Measurements from ENCODE around the gene PTGER2.

The PTGER2 gene

DNA sequence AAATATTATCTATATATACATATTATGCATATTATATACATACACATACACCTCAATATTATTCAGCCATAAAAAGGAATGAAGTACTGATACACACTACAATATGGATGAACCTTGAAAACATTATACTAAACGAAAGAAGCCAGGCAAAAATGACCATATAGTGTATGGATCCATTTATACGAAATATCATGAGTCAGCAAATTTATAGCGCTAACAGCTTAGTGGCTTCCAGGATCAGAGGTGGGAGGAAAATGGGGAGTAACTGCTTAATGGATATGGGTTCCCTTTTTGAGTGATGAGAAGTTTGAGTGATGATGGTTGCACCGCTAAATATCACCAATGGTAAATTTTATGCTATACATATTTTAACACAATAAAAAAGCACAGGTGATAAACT lies 32.7 kb downstream of the PTGER2 start:
- DNase-seq (no peak), ATAC-seq (no peak)
- H3K4me3 Mint-ChIP-seq, result no peak overlapping the region
- peaks cover 31% of the 10 kb centered on the region for H3K4me1 Mint-ChIP-seq
- H3K27me3 Mint-ChIP-seq, result no peaks in the 10 kb centered on the region
- no peak overlapping the region for H3K27ac Mint-ChIP-seq
- H3K9me3 Mint-ChIP-seq, result peaks cover 0 to 5% of the 10 kb centered on the region in 2 donors

DNA sequence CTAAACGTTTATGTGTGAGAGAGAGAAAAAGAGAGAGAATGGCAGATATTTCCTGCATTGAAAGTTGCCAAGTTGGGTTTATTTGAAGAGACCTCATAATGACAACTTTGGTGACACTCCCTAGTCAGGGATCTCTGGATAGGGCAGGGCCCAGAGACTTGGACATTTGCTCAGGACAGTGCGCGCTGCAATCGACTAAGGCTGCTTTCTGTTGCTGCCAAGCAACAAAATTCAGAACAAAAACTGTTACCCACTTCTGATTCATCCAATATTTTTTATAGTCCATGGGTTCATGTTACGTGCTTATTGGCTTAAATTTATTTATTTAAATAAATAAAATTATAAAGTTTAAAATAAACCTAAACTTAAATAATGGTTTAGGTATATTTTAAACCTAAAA lies 34.2 kb downstream of the PTGER2 start:
- ATAC-seq (no peak), DNase-seq (no peak)
- Mint-ChIP-seq H3K4me1 (peaks cover 46% of the 10 kb centered on the region), H3K9me3 (peaks cover 0 to 5% of the 10 kb centered on the region in 2 donors), H3K27ac (no peak overlapping the region), H3K4me3 (no peak overlapping the region), H3K27me3 (no peaks in the 10 kb centered on the region)

DNA sequence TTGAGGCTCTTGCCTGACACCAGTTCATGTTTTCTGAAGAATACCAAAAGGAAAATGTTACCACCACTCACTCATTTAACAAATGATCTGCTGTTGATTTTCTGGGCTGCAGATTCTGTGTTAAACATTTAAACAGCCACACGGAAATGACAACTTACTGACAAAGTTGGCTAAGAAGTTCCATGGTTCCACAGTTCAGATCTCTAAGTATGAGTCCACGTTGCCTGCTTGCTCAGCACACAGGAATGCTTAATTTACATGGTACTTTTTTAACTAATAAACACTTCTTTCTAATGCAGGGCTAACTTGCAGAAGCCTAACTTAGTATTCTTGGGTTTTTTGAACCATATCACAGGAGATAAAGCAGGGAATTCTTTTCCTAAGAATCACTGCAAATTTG lies 34.7 kb downstream of the PTGER2 start:
- DNase-seq (no peak), ATAC-seq (no peak)
- Mint-ChIP-seq H3K27ac (no peak overlapping the region), H3K4me1 (peaks cover 51% of the 10 kb centered on the region), H3K9me3 (peaks cover 0 to 5% of the 10 kb centered on the region in 2 donors), H3K4me3 (no peak overlapping the region), H3K27me3 (no peaks in the 10 kb centered on the region)

DNA sequence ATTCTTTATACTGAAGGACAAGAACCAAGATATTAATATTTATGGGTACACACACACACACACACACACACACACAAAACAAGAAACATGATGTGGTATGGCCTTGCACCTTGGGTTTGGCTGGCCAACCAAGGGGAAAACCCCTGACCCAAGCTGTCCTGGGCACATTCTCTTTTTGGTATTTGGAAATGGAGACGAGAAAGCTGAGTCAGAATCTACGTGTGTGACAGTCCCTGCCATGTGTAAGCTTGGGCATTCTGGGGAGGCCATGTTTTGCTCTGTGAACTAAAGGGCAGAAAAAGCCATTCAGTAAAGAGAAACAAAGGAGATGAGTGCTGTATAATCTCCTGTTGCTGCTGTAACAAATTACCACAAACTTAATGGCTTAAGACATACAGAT lies 35.6 kb downstream of the PTGER2 start:
- no peak overlapping the region for H3K27ac Mint-ChIP-seq
- peaks cover 0 to 5% of the 10 kb centered on the region in 2 donors for H3K9me3 Mint-ChIP-seq
- DNase-seq, result peak in 1 of 2 donors; percentile 47
- H3K27me3 Mint-ChIP-seq, result no peaks in the 10 kb centered on the region
- peak; percentile 41 for ATAC-seq
- H3K4me3 Mint-ChIP-seq, result no peak overlapping the region
- H3K4me1 Mint-ChIP-seq, result peaks cover 61% of the 10 kb centered on the region

DNA sequence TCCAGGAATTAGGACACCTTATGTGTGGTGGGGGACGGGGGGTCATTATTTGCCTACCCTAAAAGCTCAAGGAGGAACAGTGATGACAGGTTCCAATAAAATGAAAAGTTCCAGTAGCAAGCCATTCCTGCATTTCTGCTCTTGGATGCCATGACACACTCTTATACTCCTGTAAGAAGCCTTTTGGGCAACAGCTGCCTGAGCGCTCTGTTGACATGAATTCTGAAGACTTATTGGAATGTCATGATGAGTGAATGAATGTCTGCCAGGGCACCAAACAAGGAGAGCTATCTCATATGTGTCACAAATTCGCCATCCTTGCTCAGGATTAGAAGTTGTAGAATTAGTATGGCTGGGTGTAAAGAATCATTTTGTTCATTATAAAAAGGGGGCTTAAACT lies 36.3 kb downstream of the PTGER2 start:
- peak overlapping the region in 1 of 2 donors; percentile 15 for H3K4me3 Mint-ChIP-seq
- H3K27ac Mint-ChIP-seq, result peak overlapping the region in 1 of 2 donors; percentile 22
- no peak for ATAC-seq
- H3K9me3 Mint-ChIP-seq, result no peaks in the 10 kb centered on the region
- DNase-seq, result no peak
- no peaks in the 10 kb centered on the region for H3K27me3 Mint-ChIP-seq
- H3K4me1 Mint-ChIP-seq, result peaks cover 68% of the 10 kb centered on the region

DNA sequence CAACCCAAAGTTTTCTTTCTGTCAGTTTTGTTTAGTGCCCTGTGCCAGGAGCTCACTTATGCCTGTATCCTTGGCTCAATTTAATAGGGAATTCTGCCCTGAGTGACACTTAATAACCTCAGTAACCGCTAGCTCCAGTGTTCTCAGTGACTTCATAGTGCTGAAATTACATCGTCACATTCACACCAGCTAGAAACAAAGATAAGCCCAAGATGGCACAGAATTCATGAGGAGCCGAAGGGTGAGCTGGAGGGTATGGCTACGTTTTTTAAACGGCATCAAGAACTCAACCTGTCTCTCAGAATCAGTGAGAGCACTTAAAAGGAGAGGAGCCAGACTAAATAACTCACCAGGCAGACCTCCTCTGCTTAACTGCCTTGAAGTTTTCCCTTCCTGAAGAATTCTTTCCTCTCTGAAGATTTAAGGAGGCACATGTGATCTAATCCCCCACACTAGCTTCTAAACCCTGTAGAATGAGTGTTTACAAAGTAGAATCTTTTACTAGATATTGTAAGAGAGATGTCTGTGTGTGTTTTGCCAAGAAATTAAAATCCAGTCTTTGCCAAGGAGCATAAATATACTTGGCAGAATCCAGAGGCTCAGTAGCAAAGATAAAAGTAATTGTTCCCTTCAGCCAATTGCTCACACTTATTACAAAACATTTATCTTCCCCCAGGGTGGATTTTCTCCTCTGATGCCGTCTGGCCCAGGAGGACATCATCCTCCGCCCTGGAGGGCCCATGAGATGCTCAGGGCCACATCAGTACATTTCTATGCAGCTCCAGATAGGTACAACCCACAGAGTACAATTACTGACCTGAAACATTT lies 37.3 kb downstream of the PTGER2 start:
- Mint-ChIP-seq H3K27ac (peak overlapping the region; percentile 81 to 99), H3K4me1 (peaks cover 75% of the 10 kb centered on the region), H3K27me3 (no peaks in the 10 kb centered on the region), H3K9me3 (peaks cover 0 to 5% of the 10 kb centered on the region in 2 donors), H3K4me3 (peak overlapping the region; percentile 79 to 82)
- ATAC-seq, result peak; percentile 80
- DNase-seq, result peak in 1 of 2 donors; percentile 26

DNA sequence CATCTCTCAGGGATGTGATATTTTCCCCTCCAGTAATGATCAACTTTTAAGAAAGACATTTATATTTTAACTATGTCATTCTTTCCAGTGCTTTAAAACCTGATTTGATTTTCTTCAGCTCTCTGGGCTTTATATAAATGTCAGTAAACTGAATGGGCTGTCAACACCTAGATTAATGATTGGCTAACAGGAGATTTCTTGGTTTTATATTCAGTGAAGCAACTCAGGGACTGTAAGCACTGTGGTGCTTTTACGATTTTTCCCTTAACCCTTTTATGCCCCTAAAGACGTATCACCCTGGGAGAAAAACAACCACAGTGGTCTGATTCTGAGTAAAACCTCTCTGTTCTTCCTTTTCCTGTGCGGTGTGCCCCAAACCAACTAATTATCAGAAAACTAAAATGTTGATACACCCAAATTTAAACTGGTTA lies 38.0 kb downstream of the PTGER2 start:
- peak overlapping the region; percentile 79 to 82 for H3K4me3 Mint-ChIP-seq
- peak overlapping the region; percentile 81 to 99 for H3K27ac Mint-ChIP-seq
- H3K9me3 Mint-ChIP-seq, result peaks cover 0 to 5% of the 10 kb centered on the region in 2 donors
- ATAC-seq (peak; percentile 97), DNase-seq (peak; percentile 55 to 68)
- peaks cover 75% of the 10 kb centered on the region for H3K4me1 Mint-ChIP-seq
- no peaks in the 10 kb centered on the region for H3K27me3 Mint-ChIP-seq

DNA sequence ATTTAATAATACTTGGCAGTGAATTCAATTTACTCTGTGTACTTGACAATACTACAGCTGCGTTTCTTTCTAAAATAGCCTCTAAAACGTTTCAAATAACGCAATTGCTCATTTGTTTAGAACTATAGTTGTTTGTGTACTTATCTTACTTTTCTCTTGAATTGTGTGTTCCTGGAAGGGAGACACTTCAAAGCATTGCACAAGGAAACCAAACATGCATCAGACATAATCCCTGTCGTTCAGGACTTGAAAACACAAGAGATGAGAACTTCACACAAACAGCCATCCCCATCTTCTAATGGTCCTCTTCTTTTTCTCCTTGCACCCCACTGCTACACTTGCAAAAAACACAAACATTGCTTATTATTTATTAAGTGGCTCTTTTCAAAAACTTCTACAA lies 38.5 kb downstream of the PTGER2 start:
- H3K27ac Mint-ChIP-seq, result peak overlapping the region; percentile 94 to 96
- H3K4me1 Mint-ChIP-seq, result peaks cover 75% of the 10 kb centered on the region
- ATAC-seq (peak; percentile 42), DNase-seq (no peak)
- H3K27me3 Mint-ChIP-seq, result no peaks in the 10 kb centered on the region
- peak overlapping the region; percentile 79 to 82 for H3K4me3 Mint-ChIP-seq
- H3K9me3 Mint-ChIP-seq, result peaks cover 0 to 5% of the 10 kb centered on the region in 2 donors

DNA sequence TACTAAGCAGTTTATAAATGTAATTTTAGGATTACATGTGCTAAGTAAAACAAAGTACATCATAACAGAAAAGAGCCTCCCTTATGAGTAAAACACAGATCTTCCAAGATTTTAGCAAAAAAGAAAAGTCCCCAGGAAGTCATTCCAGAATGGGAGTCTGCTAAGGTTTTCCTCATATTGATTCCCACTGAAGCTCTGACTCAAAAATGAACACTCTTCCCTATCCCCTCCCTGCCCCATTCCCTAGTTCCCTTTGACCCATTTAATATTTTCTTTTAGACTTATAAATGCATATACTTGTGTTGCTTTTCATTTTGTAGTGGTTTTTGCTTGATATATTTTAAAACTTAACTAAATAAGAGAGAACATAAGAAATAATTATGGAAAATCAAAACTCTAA lies 40.1 kb downstream of the PTGER2 start:
- ATAC-seq, result no peak
- H3K27ac Mint-ChIP-seq, result no peak overlapping the region
- H3K27me3 Mint-ChIP-seq, result no peaks in the 10 kb centered on the region
- peaks cover 0 to 5% of the 10 kb centered on the region in 2 donors for H3K9me3 Mint-ChIP-seq
- peaks cover 69% of the 10 kb centered on the region for H3K4me1 Mint-ChIP-seq
- H3K4me3 Mint-ChIP-seq, result no peak overlapping the region
- no peak for DNase-seq

DNA sequence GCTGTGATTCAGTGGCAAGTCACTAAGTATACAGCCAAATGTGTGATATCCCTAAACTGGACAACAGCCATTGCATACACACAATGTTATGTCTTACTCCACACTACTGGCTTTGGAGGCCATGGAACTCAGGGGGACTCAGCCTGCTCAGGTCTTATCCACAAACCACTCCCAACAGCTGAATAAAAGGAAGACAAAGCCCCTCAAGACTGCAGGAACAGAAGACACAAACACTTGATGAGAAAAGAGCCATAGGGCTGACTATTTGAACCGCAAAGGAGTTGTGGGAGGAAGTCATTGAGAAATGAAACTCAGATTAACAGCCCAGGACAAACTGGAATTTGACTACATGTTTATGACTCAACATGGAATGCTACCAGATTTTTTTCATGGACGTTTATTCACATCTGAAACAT lies 40.9 kb downstream of the PTGER2 start:
- H3K9me3 Mint-ChIP-seq, result peaks cover 0 to 5% of the 10 kb centered on the region in 2 donors
- DNase-seq (no peak), ATAC-seq (no peak)
- no peaks in the 10 kb centered on the region for H3K27me3 Mint-ChIP-seq
- no peak overlapping the region for H3K27ac Mint-ChIP-seq
- H3K4me3 Mint-ChIP-seq, result no peak overlapping the region
- H3K4me1 Mint-ChIP-seq, result peaks cover 68% of the 10 kb centered on the region

DNA sequence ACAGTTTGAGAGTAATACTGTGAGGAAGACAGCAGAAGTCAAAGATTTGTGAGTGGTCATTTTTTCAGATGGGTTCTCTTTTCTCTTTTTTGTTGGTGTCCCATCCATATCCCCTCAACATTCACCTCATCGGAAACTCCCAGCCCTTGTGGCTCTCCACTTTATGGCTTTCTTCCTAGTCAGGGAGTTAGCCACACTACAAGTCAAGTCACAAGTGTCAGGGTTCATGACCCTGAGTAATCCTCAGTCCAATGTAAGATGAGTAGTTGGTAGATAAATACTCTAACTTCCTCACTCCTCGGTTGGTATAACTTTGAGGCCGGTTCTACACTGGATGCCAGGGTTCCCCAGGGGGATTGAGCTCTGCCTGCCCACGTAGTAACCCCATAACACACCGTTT lies 41.4 kb downstream of the PTGER2 start:
- Mint-ChIP-seq H3K9me3 (peaks cover 0 to 5% of the 10 kb centered on the region in 2 donors), H3K4me3 (no peak overlapping the region), H3K27me3 (no peaks in the 10 kb centered on the region), H3K4me1 (peaks cover 68% of the 10 kb centered on the region), H3K27ac (no peak overlapping the region)
- ATAC-seq (no peak), DNase-seq (no peak)

DNA sequence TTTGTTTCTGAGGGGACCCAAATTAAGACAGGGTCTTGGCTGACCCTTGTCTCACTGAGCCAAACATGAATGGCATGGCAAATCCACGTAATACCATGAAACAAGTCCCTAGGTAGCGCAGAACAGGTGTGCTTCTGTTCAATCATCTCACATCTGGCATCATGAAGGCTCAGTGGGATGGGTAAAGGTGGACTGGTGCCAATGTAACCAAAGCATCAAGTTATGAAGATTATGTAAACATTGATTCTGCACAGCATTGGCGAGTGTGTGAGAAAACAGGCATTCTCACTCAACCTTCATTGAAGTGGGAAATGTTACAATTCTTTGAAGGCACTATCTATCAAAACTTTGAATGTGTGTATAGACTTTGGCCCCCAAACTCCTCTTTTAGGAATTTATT lies 41.9 kb downstream of the PTGER2 start:
- Mint-ChIP-seq H3K27me3 (no peaks in the 10 kb centered on the region), H3K9me3 (peaks cover 0 to 5% of the 10 kb centered on the region in 2 donors), H3K27ac (no peak overlapping the region), H3K4me1 (peaks cover 67% of the 10 kb centered on the region), H3K4me3 (no peak overlapping the region)
- no peak for ATAC-seq
- no peak for DNase-seq

DNA sequence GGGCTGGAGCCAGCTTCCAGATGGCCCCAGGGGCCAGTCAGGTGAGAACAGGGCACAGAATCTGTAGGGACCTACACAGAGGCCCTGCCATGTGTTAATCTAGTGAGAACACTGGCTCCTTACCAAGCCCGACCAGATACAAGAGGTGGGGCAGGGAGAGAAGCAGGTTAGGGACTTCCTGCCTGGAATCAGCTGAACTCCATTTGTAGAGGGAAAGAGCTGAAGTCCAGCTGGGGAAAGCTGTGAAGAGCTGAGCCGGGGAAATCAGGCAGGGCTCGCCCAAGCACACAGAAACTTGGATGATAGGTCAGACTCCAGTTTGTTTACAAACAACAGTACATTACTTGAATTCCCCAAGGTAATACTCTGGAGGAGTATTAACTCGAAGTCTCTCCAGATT lies 46.7 kb downstream of the PTGER2 start:
- Mint-ChIP-seq H3K4me1 (peaks cover 19% of the 10 kb centered on the region), H3K9me3 (peaks cover 0 to 9% of the 10 kb centered on the region in 2 donors), H3K27me3 (no peaks in the 10 kb centered on the region), H3K4me3 (no peak overlapping the region), H3K27ac (no peak overlapping the region)
- DNase-seq (no peak), ATAC-seq (no peak)

DNA sequence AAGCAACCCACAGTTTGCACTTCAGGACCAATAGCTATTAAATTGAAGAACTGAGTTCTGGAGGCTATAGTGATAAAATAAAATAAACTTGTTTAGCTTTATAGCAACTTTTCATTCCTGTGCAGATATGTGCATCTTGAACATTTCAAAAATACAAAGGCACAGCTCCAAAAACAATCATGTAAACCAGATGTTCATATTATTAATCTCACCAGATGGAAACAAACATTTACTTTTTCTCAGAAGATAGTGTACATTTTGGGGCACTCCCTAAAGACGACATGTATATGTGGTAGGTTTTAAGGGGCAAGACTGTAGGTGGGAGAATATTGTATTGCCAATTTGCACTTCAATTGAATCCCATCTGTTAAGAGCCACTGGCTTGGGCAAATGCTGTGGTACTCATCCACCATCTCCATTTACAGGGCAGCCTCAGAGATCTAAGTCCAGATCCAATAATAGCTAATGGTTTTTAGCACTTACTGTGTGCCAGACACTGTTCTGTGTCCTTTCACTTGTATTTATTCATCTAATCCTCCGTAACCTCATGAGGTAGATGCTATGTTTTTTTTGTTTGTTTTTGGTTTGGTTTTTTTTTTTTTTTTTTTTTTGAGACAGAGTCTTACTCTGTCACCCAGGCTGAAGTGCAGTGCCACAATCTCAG lies 49.1 kb downstream of the PTGER2 start:
- DNase-seq (no peak), ATAC-seq (no peak)
- Mint-ChIP-seq H3K9me3 (peaks cover 0 to 6% of the 10 kb centered on the region in 2 donors), H3K27ac (no peak overlapping the region), H3K4me3 (no peak overlapping the region), H3K27me3 (no peaks in the 10 kb centered on the region), H3K4me1 (peaks cover 16% of the 10 kb centered on the region)

DNA sequence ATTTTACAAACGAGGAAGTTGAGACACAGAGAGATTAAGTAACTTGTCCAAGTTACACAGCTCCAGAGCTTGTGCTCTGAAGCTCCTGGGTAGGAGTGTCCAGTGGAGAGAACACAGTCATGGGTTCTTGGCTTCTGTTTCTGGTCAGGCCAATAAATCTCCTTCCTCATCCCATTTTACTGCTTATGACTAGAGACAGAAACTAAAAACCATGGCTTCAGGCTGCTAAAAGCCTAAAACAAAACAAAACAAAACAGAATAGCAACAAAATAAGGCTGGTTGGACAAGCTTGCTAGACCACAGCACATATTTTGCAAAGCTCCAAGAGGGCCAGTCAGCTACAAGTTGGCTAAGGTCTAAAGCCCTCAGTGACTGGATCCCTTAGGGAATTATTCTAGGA lies 49.8 kb downstream of the PTGER2 start:
- ATAC-seq (no peak), DNase-seq (no peak)
- Mint-ChIP-seq H3K4me3 (no peak overlapping the region), H3K4me1 (peaks cover 16% of the 10 kb centered on the region), H3K27me3 (no peaks in the 10 kb centered on the region), H3K27ac (no peak overlapping the region), H3K9me3 (peaks cover 0 to 6% of the 10 kb centered on the region in 2 donors)

DNA sequence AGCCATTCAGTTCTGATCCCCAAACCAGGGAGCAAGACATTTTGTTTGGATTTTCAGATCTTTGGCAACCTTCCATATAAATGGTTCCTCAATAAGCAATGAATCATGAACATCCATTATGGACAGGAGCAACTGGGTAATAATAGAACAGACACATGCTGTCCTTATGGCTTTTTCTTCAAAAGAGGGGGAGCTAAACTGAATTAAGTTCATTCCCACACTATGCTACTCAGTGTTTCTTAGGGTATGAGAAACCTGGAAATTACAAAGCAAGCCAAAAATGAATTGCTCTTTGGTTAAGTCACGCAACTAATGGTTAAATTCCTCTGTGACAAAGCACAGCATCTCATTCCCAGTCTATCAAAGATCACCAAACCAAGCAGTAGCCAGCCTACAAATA lies 51.0 kb downstream of the PTGER2 start:
- Mint-ChIP-seq H3K4me1 (peaks cover 8% of the 10 kb centered on the region), H3K27ac (no peak overlapping the region), H3K4me3 (no peak overlapping the region), H3K9me3 (peaks cover 0 to 6% of the 10 kb centered on the region in 2 donors), H3K27me3 (no peaks in the 10 kb centered on the region)
- DNase-seq, result no peak
- no peak for ATAC-seq
